Lower leg skin (tissue), 4 donors: ENCODE measurements around the gene NPM3. TPM values are rescaled to one million over a fixed set of nuclear protein-coding genes. Genes with fewer than 3 reads are reported as not detected.

Source experiments
- DNase-seq, 2 donors: peaks; one replicate each; pipeline ENCODE4 v3.0.0-alpha.2; 2019; ENCODE audit warnings: low spot score in 2 of 2
- H3K4me3 ChIP-seq: fragments of 200-600 bp; sonication (generic); 2 replicates; pipeline ENCODE4 v1.5.1; 2017; ENCODE audit warnings: mild to moderate bottlenecking, low read depth; ENCODE audit not compliant: poor library complexity, severe bottlenecking
- POLR2A ChIP-seq, 2 donors: fragments of 450-650 bp; IDR thresholded peaks; one replicate each; pipeline ENCODE4 v1.6.1; 2016 to 2017; ENCODE audit warnings: antibody characterized with exemption in 2 of 2, mild to moderate bottlenecking in 1 of 2, moderate library complexity in 1 of 2
- WGBS, 2 donors: methylation state at CpG; one replicate each; pipeline ENCODE4 v1.1.5; 2018; 5-methylcytosine and 5-hydroxymethylcytosine counted together
- intact Hi-C: fragments of 100-400 bp; cut with DNase I; formaldehyde crosslinking; loops from one replicate; pipeline ENCODE4 v1.15.0; 2023; ENCODE audit warnings: low total_unique reads
- total RNA-seq, 4 donors: library from RNA; depleted of rRNA; stranded (reverse); fragments of >200 nt; gene quantifications; one replicate each; pipeline ENCODE4 v1.1.0, GENCODE V29; 2016
- TF ChIP-seq, protein P1 (sequence below), 3 donors: fragments of 450-650 bp; IDR thresholded peaks; one replicate each; pipeline ENCODE4 v1.5.1; 2016; ENCODE audit warnings: antibody characterized with exemption in 3 of 3, mild to moderate bottlenecking in 3 of 3, moderate library complexity in 2 of 3

Gene NPM3
- total RNA-seq, 4 donors from 2014 or later = 24.6 to 37.7 (median 27.4) TPM

DNA sequence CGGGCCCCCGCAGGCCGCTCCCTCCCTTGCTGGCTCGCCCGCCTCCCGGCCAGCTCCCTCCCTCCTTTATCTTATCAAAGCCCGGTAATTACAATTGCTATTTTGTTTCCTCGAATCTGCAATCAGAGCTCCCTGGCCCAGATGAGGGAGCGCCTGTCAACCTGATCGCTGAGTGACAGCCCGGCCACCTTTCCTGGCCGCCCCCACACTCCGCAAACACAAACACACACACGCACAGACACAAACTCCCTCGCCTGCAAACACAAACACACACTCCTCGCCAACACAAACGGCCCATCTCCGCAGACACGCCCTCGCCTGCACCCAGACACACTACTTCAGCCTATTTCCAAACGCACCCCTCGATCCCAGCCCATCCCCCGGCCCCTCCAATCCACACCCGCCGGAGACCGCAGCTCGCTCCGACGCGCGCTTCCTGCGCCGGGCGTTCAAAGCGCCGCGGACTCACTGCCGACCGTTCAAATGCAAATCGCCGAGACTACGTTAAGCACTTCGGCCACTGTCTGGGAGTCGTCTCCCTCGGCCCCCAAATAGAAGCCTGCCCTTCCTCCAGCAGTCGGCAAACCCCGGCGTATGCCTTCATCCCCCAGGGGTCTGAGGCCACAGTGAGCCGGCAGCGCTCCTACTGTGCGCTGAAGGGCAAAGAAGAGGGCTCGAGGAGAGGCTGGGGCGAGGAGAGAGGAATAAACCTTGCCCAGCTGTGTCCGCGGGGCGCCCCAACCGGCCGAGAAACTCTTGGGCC, 4.3 kb downstream of the NPM3 start:
- DNase-seq = peak in 1 of 2 donors; percentile 85
- 7 to 14% methylated on average over 47 to 57 of the region's 58 CpGs for WGBS, 2 donors
- TF ChIP-seq, protein P1, sequence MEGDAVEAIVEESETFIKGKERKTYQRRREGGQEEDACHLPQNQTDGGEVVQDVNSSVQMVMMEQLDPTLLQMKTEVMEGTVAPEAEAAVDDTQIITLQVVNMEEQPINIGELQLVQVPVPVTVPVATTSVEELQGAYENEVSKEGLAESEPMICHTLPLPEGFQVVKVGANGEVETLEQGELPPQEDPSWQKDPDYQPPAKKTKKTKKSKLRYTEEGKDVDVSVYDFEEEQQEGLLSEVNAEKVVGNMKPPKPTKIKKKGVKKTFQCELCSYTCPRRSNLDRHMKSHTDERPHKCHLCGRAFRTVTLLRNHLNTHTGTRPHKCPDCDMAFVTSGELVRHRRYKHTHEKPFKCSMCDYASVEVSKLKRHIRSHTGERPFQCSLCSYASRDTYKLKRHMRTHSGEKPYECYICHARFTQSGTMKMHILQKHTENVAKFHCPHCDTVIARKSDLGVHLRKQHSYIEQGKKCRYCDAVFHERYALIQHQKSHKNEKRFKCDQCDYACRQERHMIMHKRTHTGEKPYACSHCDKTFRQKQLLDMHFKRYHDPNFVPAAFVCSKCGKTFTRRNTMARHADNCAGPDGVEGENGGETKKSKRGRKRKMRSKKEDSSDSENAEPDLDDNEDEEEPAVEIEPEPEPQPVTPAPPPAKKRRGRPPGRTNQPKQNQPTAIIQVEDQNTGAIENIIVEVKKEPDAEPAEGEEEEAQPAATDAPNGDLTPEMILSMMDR (IDR thresholded peaks at IDR 0.05) = no peak
- TF ChIP-seq POLR2A (IDR thresholded peaks at IDR 0.05) = no peak
- H3K4me3 ChIP-seq = peak overlapping the region; percentile 2
- intact Hi-C loops = no loop called here

GRCh38 chr10:101778151-101778780, 5.0 kb downstream of the NPM3 start:
- no peak overlapping the region for H3K4me3 ChIP-seq
- TF ChIP-seq POLR2A (IDR thresholded peaks at IDR 0.05) = no peak
- TF ChIP-seq, protein P1 (IDR thresholded peaks at IDR 0.05) = no peak
- intact Hi-C loops = no loop called here
- WGBS, 2 donors = 61 to 62% methylated on average over 12 of the region's 12 CpGs
- DNase-seq = peak in 1 of 2 donors; percentile 70

DNA sequence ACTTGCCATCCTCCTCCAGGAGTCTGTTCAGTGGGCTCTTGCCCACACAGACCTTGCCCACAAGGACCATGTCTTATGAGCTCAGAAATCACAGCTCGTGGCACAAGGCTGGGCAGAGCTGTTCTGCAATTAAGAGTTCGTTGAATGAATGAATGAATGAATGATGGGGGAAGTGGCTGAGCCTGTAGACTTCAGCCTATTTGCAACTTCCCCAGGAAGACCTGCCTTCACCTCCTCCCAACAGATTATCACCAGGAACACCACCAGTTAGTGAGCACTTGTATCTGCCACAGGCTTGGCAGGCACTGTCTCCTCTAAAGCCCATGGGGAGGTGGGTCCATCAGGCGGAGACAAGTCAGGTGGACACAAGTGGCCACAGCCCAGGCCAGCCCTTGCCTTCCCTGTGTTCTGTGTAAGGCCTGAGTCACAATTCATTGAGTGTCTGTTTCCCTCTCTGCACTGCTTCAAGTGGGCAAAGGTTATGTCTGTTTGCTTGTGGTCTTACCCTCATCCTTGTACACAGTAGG, 5.6 kb downstream of the NPM3 start:
- peak in 1 of 2 donors; percentile 76 for DNase-seq
- no peak for TF ChIP-seq POLR2A (IDR thresholded peaks at IDR 0.05)
- intact Hi-C loops = no loop called here
- WGBS, 2 donors = 92 to 93% methylated on average over 3 of the region's 3 CpGs
- no peak overlapping the region for H3K4me3 ChIP-seq

DNA sequence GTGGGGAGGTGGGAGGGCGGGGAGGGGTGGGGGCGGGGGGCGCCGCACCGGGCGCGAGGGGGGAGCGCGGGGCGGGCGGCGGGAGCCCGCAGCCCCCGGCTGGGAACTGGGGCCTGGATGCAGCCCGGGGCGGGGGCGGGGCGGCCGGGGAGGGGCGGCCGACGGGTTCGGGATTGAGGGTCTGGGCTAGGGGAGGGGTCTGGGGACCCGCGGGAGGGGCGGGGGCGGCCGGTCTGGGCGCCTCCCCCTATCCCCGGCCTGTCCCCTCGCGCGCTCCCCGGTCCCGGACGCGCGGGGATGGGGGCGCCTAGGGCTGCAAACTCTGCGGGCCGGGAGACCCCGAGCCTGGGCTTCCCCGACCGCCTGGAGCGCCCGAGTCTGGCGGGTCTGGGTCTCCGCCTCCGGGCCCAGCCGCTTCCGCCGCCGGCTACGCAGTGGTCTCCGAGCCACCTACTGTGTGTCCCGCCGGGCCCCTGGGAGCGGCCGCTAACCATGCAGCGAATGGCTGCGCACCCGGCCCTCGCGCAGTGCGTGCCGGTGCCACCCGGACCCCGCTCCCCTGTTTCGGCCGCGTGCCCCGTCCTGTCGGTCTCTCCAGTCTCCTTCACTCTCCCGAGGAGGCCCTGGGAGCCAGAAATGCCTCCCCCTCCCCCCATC, 7.0 kb downstream of the NPM3 start:
- WGBS, 2 donors = 14 to 19% methylated on average over 14 to 17 of the region's 74 CpGs
- no peak overlapping the region for H3K4me3 ChIP-seq
- intact Hi-C loops = no loop called here
- no peak for TF ChIP-seq POLR2A (IDR thresholded peaks at IDR 0.05)
- TF ChIP-seq, protein P1 (IDR thresholded peaks at IDR 0.05) = no peak
- peak in 1 of 2 donors; percentile 76 for DNase-seq

- TF ChIP-seq, protein P1 (IDR thresholded peaks at IDR 0.05) = no peak
- no peak for TF ChIP-seq POLR2A (IDR thresholded peaks at IDR 0.05)
- DNase-seq = peak in 1 of 2 donors; percentile 76
- 1 to 3% methylated on average over 22 to 51 of the region's 98 CpGs for WGBS, 2 donors
- H3K4me3 ChIP-seq = no peak within 1 kb of the TSS
- intact Hi-C loops = no loop called here
Observed at GRCh38 chr10:101775273-101776160, 7.7 kb downstream of the NPM3 start, which contains the start of gene FGF8. FGF8 (minus strand) TSS chr10:101776114; CDS start chr10:101775900, 214 bp downstream.
